DLD1 (cell line): ENCODE data around the gene EPM2A.
"Not testable (repeated sequence)": the region's sequence is repeated elsewhere in the genome, so short reads cannot be mapped to it uniquely, and the experiment has no call there.

Experiments
- in situ Hi-C: cut with HindIII; loops from 2 replicates; pipeline ENCODE4 v1.10.0; 2017; ENCODE audit warnings: low sequenced_read_pairs

Gene EPM2A

GRCh38 chr6:145731447-145731846 is 3.9 kb downstream of the EPM2A start:
- in situ Hi-C loops: no loop called here

DNA sequence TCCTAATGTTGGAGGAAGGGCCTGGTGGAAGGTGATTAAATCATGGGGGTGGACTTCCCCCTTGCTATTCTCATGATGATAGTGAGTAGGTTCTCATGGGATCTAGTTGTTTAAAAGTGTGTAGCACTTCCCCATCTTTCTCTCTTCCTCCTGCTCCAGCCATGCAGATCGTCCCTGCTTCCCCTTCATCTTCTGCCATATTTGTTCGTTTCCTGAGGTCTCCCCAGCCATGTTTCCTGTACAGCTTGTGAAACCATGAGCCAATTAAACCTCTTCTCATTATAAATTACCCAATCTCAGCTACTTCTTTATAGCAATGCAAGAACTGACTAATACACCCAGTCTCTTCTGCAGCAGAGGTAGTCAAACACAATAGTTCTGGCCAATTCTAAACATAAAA is 5.4 kb downstream of the EPM2A start:
- in situ Hi-C loops: no loop called here

GRCh38 chr6:145728444-145729385 is 6.6 kb downstream of the EPM2A start:
- in situ Hi-C loops: no loop called here

DNA sequence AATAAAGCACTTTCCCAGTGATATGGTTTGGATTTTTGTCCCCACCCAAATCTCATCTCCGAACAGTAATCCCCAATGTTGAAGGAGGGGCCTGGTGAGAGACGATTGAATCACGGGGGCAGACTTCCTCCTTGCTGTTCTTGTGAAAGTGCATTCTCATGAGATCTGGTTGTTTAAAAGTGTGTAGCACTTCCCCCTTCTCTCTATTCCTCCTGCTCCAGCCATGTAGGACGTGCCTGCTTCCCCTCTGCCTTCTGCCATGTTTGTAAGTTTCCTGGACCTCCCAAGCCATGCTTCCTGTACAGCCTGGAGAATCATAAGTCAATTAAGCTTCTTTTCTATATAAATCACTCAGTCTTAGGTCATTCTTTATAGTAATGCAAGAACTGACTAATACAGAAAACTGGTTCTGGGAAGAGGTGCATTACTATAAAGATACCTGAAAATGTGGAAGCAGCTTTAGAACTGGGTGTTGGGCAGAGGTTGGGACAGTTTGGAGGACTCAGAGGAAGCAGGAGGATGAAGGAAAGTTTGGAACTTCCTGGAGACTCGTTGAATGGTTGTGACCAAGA is 7.4 kb downstream of the EPM2A start:
- in situ Hi-C loops: no loop called here

DNA sequence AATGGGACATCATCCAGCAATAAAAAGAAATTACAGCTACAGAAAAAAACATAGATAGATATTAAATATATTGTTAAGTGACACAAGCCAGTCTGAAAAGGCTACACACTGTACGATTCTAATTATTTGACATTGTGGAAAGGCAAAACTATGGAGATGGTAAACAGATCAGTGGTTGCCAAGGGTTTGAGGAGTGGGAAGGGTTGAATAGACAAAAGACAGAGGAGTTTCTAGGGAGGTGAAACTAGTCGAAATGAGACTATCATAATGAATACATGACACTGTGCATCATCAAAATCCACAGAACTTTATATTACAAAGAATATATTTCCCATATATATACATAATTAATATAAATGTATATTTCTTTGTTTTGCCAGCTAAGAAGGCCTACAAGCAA is 9.8 kb downstream of the EPM2A start:
- in situ Hi-C loops: no loop called here

DNA sequence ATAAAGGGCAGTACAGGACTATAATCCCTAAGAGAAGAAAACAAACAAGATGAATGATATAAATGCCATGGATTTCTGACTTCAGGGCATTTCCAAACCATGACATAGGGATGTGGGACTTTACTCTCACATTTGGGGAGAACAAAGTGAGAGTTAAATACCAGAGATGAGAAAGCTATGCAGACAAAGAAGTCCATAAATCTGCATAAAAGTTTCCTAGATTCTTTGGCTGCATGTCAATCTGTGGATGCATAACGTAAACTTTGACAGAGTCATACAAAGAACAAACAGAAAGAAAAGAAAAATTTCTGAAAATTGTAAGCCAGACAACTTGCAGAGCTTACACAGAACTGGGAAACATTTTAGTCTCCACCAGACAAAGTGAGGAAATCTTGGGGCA is 11.7 kb downstream of the EPM2A start:
- in situ Hi-C loops: no loop called here

DNA sequence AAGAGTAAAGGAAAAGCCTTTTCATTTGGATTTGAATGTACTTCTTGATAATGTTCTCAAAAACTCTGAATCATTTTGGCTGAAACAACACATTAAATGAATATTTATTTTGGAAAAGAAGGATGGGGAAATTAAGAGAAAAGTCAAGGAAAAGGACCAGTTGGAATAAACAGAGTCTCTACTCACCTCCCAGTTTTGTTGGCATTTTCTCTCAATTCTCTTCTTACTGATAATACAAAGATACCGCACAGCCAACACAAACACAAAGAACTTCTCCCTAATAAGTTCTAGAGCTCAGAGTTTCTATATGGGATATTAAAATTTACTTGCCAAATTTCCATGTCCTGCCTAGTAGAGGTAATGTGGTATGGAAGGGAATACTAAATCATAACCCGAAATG is 13.1 kb downstream of the EPM2A start:
- in situ Hi-C loops: no loop called here

DNA sequence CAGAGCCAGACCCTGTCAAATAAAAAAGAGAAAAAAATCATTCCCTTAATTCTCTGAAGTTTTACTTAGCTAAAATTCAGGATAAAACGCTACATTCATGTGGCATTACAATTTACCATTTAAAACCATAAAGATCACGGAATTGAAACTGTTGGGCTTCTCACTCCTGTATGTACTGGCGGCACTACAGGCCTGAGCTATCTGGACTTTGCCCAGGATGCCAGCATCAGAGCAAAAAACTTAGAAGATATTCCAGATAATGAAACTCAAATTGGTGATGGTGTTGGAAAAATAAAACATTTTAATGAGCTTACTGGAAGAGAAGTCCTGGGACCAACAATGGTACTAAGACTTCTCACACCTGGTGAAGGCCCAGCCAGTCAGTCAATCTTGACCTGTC is 14.2 kb downstream of the EPM2A start:
- in situ Hi-C loops: no loop called here

- in situ Hi-C loops: no loop called here
Observed at GRCh38 chr6:145715426-145715825, 19.9 kb downstream of the EPM2A start.

GRCh38 chr6:145714731-145715130 is 20.6 kb downstream of the EPM2A start:
- in situ Hi-C loops: no loop called here

GRCh38 chr6:145713773-145714172 is 21.5 kb downstream of the EPM2A start:
- in situ Hi-C loops: no loop called here

DNA sequence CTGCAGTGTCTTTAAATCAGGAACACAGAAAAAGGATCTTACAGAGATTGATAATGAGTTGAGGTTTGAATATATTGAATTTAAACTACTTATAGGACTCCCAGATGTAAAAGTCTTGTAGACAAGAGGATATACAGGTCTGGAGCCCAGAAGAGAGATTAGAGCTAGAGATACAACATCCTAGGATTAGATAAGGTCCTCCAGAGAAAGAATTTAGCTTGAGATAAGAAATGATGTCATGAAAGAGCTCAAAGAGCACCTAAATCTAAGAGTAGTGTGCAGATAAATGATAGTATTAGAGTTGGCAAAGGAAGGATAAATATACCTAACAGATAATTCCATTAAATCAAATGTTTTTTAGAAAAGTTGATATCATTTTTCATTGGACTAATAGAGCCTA is 23.9 kb downstream of the EPM2A start:
- in situ Hi-C loops: no loop called here

DNA sequence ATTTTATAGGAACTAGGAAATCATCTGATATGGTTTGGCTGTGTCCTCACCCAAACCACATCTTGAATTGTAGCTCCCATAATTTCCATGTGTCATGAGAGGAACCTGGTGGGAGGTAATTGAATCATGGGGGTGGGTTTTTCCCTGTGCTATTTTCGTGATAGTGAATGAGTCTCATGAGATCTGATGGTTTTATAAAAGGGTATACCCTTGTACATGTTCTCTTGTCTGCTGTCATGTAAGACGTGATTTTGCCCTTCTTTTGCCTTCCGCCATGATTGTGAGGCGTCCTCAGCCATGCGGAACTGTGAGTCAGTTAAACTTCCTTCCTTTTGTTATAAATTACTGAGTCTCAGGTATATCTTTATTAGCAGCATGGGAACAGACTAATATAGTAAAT is 27.9 kb downstream of the EPM2A start:
- in situ Hi-C loops: no loop called here

GRCh38 chr6:145705561-145705960 is 29.8 kb downstream of the EPM2A start:
- in situ Hi-C loops: no loop called here

DNA sequence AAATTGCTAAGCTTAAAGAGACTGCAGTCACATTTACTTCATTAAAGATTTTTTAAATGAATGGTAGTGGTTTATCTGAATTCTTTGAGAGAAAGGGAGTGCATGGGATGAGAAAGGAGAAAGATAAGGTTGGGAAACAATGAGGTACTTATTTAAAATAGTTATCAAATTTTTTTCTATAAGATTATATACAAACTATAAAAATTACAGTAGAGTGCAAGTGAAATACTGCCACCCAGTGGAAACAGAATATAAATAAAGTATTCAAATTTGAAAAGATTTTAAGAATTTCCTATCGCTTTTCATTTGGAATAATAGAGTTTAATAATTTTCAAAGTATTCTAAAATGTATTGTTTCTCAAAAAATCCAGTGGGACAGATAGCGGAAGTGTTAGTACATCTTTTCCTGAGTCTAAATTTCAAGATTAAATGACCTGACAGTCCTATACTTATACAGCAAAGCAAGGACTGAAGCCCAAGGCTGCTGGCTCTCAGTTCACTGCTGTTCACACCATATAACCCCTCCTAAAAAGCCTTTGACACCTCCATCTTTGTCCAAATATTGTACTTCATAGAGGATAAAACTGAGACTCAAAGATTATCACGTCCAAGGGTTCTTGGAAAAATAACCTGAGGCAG is 31.1 kb downstream of the EPM2A start:
- in situ Hi-C loops: no loop called here

- in situ Hi-C loops: no loop called here
Observed at GRCh38 chr6:145699462-145699861, 35.9 kb downstream of the EPM2A start.

DNA sequence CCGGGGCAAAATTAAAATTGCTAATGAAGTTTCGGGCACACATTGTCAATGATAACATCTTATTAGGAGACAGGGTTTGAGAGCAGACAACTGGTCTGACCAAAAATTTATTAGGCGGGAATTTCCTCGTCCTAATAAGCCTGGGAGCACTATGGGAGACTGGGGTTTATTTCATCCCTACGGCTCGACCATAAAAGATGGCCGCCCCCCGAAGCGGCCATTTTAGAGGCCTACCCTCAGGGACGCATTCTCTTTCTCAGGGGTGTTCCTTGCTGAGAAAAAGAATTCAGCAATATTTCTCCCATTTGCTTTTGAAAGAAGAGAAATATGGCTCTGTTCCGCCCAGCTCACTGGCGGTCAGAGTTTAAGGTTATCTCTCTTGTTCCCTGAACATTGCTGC is 37.9 kb downstream of the EPM2A start:
- in situ Hi-C loops: not testable (repeated sequence)

DNA sequence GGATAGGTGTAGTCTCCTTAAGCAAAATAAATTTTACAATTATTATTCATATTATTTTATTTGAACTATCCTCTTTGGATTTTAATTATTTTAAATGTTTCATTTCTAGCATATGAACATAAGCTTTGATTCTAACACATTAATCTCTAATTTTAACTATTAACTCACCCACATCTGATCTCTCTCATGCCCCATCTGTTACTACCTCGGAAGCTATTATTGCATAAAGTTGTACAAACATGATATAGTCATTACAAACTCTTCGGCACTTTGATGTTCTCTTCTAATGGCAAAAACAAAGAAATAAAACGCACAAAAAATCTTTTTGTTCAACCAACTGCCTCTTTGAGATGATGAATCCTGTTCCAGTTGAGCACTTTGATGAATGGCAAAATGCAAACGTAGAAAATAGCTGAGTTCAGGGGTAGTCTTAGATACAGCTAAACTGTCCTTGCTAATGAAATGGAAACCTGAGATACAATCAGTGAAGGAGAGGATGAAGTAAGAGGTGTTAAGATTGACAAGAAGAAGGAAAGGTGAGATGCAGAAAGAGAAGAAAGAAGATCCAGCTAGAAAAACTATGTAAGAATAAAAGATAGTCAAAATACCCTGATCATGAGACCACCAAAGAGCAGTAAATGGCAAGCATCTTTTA is 41.1 kb downstream of the EPM2A start:
- in situ Hi-C loops: no loop called here

DNA sequence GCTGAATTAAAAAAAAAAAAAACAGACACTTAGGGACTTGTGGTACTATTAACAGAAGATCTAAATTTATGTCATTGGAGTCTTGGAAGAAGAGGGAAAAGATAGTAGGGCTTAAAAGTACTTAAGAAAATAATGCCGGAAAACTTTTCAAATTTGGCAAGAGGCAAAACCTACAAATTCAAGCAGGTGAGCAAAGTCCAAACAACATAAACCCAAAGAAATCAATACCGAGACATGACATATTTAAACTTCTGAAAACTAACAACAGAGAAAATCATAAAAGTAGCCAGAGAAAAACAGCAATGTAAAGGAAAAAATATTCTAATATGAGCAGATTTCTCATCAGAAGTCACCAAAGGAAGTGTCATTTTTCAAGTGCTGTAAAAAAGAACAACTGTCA is 44.4 kb downstream of the EPM2A start:
- in situ Hi-C loops: no loop called here

DNA sequence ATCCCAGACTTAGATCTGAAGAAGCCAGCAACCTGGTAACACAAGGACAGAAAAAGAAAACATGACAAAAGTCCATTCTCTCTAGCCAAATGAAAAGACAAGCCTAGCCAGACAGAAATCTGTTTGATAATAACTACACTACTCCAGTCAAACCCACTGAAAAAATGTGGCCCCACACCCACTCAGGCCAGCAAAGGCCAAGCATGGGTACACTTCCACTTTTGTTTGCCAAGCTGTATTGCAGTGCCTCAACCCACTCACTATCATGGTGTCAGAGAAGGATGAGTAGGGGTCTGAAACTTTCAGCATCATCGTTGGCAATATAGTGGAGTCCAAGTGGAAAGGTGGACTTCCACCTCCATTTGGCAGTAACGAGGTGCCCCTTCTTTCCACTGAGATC is 45.8 kb downstream of the EPM2A start:
- in situ Hi-C loops: no loop called here

- in situ Hi-C loops: no loop called here
Observed at GRCh38 chr6:145688493-145688905, 46.8 kb downstream of the EPM2A start.
